Retinal pigment epithelial cell (primary cell): ENCODE results near the gene CYFIP2.

Experiments used
- DNase-seq: peaks from one replicate; pipeline ENCODE4 v3.0.0-alpha.2; 2010; ENCODE audit warnings: low read depth
- H3K4me3 ChIP-seq: 2 replicates; pipeline ENCODE4 v1.5.1; 2011; ENCODE audit warnings: mild to moderate bottlenecking, low read length, control low read depth, moderate library complexity
- CTCF ChIP-seq: conservative IDR thresholded peaks from 2 replicates; pipeline ENCODE4 v1.5.1; 2011; ENCODE audit warnings: low read depth, low read length, control low read depth, inconsistent platforms

CYFIP2 gene

GRCh38 chr5:157295247-157295646, 29.3 kb downstream of the CYFIP2 start:
- no peak overlapping the region for H3K4me3 ChIP-seq
- no peak for TF ChIP-seq CTCF
- no peak for DNase-seq

GRCh38 chr5:157300564-157300963, 34.6 kb downstream of the CYFIP2 start:
- DNase-seq, result no peak
- H3K4me3 ChIP-seq, result no peak overlapping the region
- no peak for TF ChIP-seq CTCF

GRCh38 chr5:157301066-157301465, 35.1 kb downstream of the CYFIP2 start:
- DNase-seq, result no peak
- TF ChIP-seq CTCF, result no peak

GRCh38 chr5:157303023-157303422, 37.1 kb downstream of the CYFIP2 start:
- no peak overlapping the region for H3K4me3 ChIP-seq
- DNase-seq, result no peak
- no peak for TF ChIP-seq CTCF

More at GRCh38 chr5:157301066-157301465, 35.1 kb downstream of the CYFIP2 start:
- H3K4me3 ChIP-seq, result no peak overlapping the region

GRCh38 chr5:157303667-157304327, 37.9 kb downstream of the CYFIP2 start:
- peak; percentile 35 for TF ChIP-seq CTCF

GRCh38 chr5:157306081-157306480, 40.2 kb downstream of the CYFIP2 start:
- H3K4me3 ChIP-seq, result no peak overlapping the region
- DNase-seq, result no peak
- TF ChIP-seq CTCF, result no peak

More at GRCh38 chr5:157303667-157304327, 37.9 kb downstream of the CYFIP2 start:
- H3K4me3 ChIP-seq, result no peak overlapping the region
- DNase-seq, result no peak
